Thyroid gland (tissue), 4 donors: ENCODE results near the gene STK36.

ENCODE experiments used
- CTCF ChIP-seq, 6 experiments: fragments of 200-600 bp in 3 of 6; fragments of 450-650 bp in 3 of 6; sonication (generic) in 3 of 6; IDR thresholded peaks; one replicate each; pipeline ENCODE4 v1.5.1; 2016 to 2019; ENCODE audit warnings: antibody characterized with exemption in 6 of 6, mild to moderate bottlenecking in 2 of 6, inconsistent platforms in 1 of 6, moderate library complexity in 1 of 6
- POLR2A ChIP-seq, 2 donors: fragments of 450-650 bp; IDR thresholded peaks; one replicate each; pipeline ENCODE4 v1.6.1; 2017; ENCODE audit warnings: antibody characterized with exemption in 2 of 2, mild to moderate bottlenecking in 2 of 2, moderate library complexity in 1 of 2

GRCh38 chr2:218733171-218734021 lies 61.5 kb downstream of the STK36 start:
- TF ChIP-seq CTCF (IDR thresholded peaks at IDR 0.05) = no peak
- no peak for TF ChIP-seq POLR2A (IDR thresholded peaks at IDR 0.05)
